ENCODE results near the gene DDX46. TPM values are rescaled to one million over a fixed set of nuclear protein-coding genes. Genes with fewer than 3 reads are reported as not detected.
"Not testable (repeated sequence)": the region's sequence is repeated elsewhere in the genome, so short reads cannot be mapped to it uniquely, and the experiment has no call there.

DDX46 gene
- total RNA-seq, result 37.4 TPM
- long read RNA-seq, full-length matches to known transcripts, result 75 of 93 reads
- long read RNA-seq, partial matches to known transcripts, result 8 of 93 reads
- long read RNA-seq, other reads (novel, unspliced or antisense), result 10 of 93 reads

DNA sequence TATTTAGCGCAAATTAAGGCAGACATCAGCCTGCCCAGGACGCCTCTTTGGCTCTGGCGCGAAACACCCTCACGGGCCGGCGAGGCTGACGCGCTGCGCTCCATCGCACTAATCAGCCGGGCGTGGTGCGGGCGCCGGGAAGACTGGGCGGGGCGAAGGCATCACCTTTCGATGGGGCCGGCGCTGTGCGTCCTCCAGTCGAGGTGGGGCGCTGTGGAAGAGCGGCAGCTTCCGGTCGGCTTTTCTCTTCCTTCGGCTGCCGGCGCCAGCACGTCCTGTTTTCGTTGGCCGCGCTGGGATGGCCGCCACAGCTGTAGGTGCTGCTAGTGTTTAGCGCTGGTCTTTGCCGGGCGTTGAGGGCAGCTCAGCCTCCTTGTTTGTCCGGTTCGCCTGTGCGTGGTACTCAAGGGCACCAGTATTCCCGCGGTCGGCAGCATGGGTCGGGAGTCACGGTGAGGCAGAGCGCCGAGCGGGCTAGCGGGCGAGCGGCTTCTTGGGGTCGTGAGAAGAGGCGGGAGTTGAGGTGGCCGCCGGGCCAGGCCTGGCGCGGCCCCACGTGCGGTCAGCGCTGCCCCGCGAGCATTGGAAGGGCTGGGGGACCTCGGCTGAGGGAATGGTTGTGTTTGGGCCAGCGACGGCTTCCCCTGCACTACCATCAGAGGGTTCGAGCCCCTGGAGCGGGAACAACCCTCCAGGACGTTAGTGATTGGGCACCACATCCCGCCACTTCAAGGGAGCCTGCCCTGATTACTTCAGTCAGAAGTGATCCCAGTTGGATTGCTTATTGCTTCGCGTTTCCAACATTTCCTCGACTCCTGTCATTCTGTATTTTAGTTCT lies at the start of gene DDX46:
DDX46 (plus strand) TSS at position 276 of the 838 bp plus-strand sequence; CDS start at position 436, 160 bp downstream.
- Histone ChIP-seq H3K27me3 (no peaks in the 10 kb centered on the region), H3K9me3 (no peaks in the 10 kb centered on the region), H3K27ac (peak within 1 kb of the TSS; percentile 83), H3K4me1 (peaks cover 14% of the 10 kb centered on the region), H3K4me3 (peak within 1 kb of the TSS; percentile 96), H3K36me3 (peaks cover under 1% of the 10 kb centered on the region)
- DNase-seq (peak; percentile 97), ATAC-seq (peak; percentile 100)
- intact Hi-C loops (cut with DNase I), result no loop called here
- TF ChIP-seq, protein P1, sequence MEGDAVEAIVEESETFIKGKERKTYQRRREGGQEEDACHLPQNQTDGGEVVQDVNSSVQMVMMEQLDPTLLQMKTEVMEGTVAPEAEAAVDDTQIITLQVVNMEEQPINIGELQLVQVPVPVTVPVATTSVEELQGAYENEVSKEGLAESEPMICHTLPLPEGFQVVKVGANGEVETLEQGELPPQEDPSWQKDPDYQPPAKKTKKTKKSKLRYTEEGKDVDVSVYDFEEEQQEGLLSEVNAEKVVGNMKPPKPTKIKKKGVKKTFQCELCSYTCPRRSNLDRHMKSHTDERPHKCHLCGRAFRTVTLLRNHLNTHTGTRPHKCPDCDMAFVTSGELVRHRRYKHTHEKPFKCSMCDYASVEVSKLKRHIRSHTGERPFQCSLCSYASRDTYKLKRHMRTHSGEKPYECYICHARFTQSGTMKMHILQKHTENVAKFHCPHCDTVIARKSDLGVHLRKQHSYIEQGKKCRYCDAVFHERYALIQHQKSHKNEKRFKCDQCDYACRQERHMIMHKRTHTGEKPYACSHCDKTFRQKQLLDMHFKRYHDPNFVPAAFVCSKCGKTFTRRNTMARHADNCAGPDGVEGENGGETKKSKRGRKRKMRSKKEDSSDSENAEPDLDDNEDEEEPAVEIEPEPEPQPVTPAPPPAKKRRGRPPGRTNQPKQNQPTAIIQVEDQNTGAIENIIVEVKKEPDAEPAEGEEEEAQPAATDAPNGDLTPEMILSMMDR (IDR thresholded peaks at IDR 0.05), result peak; percentile 84

- intact Hi-C loops (cut with DNase I), result no loop called here
- TF ChIP-seq, protein P1 (IDR thresholded peaks at IDR 0.05), result no peak
- Histone ChIP-seq H3K4me1 (no peaks in the 10 kb centered on the region), H3K36me3 (peaks cover 96% of the 10 kb centered on the region), H3K4me3 (no peak overlapping the region), H3K9me3 (no peaks in the 10 kb centered on the region), H3K27ac (no peak overlapping the region), H3K27me3 (no peaks in the 10 kb centered on the region)
- ATAC-seq (no peak), DNase-seq (no peak)
These were observed 44.5 kb upstream of the DDX46 start for GRCh38 chr5:134714120-134714519.

GRCh38 chr5:134714541-134714940 lies 44.0 kb upstream of the DDX46 start:
- H3K4me1 ChIP-seq, result no peaks in the 10 kb centered on the region
- intact Hi-C loops (cut with DNase I), result no loop called here
- H3K27me3 ChIP-seq, result no peaks in the 10 kb centered on the region
- DNase-seq (no peak), ATAC-seq (no peak)
- peaks cover 96% of the 10 kb centered on the region for H3K36me3 ChIP-seq
- TF ChIP-seq, protein P1 (IDR thresholded peaks at IDR 0.05), result no peak
- H3K4me3 ChIP-seq, result no peak overlapping the region
- no peaks in the 10 kb centered on the region for H3K9me3 ChIP-seq
- H3K27ac ChIP-seq, result no peak overlapping the region

DNA sequence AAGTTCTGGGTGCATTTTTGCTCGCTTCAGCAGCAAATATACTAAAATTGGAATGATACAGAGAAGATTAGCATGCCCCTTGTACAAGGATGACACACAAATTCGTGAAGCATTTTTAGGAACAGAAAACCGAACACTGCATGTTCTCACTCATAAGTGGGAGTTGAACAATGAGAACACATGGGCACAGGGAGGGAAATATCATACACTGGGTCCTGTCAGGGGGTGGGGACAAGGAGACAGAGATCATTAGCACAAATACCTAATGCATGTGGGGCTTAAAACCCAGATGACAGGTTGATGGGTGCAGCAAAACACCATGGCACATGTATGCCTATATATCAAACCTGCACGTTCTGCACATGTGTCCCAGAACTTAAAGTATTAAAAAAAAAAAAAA lies 43.1 kb upstream of the DDX46 start:
- ATAC-seq; DNase-seq; H3K4me1 ChIP-seq; H3K27ac ChIP-seq; intact Hi-C loops (cut with DNase I); H3K27me3 ChIP-seq; H3K9me3 ChIP-seq; H3K4me3 ChIP-seq: not testable (repeated sequence)
- peaks cover 94% of the 10 kb centered on the region for H3K36me3 ChIP-seq

GRCh38 chr5:134724872-134725271 lies 33.7 kb upstream of the DDX46 start:
- TF ChIP-seq, protein P1 (IDR thresholded peaks at IDR 0.05), result no peak
- intact Hi-C loops (cut with DNase I), result no loop called here
- no peak for ATAC-seq
- Histone ChIP-seq H3K4me1 (no peaks in the 10 kb centered on the region), H3K27me3 (no peaks in the 10 kb centered on the region), H3K9me3 (no peaks in the 10 kb centered on the region), H3K36me3 (peaks cover 59% of the 10 kb centered on the region), H3K4me3 (no peak overlapping the region), H3K27ac (no peak overlapping the region)
- no peak for DNase-seq

DNA sequence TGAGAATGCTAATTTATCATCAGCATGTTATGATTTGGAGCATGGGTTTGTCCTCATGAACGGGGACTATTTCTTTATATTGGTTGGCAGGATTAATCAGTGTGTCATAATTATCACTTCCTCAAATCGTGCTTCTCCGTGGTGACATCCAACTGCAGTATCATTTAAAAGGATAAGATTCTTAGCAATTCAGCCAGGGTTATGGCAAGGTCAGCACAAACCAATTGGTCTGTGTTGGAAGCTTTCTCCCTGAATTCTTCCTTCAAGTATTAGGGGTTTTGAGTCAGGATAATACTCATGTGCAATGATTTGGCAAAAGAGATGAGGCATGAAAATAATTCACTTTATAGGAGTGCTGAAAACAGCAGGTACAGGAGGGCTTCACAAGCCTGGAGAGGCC lies 25.8 kb upstream of the DDX46 start:
- DNase-seq (no peak), ATAC-seq (no peak)
- Histone ChIP-seq H3K4me3 (no peak overlapping the region), H3K9me3 (no peaks in the 10 kb centered on the region), H3K36me3 (no peaks in the 10 kb centered on the region), H3K4me1 (no peaks in the 10 kb centered on the region), H3K27ac (no peak overlapping the region), H3K27me3 (no peaks in the 10 kb centered on the region)
- intact Hi-C loops (cut with DNase I), result no loop called here
- TF ChIP-seq, protein P1 (IDR thresholded peaks at IDR 0.05), result no peak
